ENCODE results near the gene PRKG1.
"Not testable (repeated sequence)": the region's sequence is repeated elsewhere in the genome, so short reads cannot be mapped to it uniquely, and the experiment has no call there.

GRCh38 chr10:51272099-51272498 is 197.8 kb downstream of the PRKG1 start:
- TF ChIP-seq, protein P1, sequence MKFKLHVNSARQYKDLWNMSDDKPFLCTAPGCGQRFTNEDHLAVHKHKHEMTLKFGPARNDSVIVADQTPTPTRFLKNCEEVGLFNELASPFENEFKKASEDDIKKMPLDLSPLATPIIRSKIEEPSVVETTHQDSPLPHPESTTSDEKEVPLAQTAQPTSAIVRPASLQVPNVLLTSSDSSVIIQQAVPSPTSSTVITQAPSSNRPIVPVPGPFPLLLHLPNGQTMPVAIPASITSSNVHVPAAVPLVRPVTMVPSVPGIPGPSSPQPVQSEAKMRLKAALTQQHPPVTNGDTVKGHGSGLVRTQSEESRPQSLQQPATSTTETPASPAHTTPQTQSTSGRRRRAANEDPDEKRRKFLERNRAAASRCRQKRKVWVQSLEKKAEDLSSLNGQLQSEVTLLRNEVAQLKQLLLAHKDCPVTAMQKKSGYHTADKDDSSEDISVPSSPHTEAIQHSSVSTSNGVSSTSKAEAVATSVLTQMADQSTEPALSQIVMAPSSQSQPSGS (IDR thresholded peaks at IDR 0.05; ENCODE audit: low read length) = not testable (repeated sequence)
- TF ChIP-seq CTCF (IDR thresholded peaks at IDR 0.05; ENCODE audit: control extremely low read depth in 1 of 3, insufficient read depth in 1 of 3, low read depth in 1 of 3, low read length in 3 of 3); POLR2AphosphoS5 (IDR thresholded peaks at IDR 0.05; ENCODE audit: low read depth, low read length); CHD2 (IDR thresholded peaks at IDR 0.05; ENCODE audit: low read length); SP1 (IDR thresholded peaks at IDR 0.05; ENCODE audit: low read depth, low read length); JUND (IDR thresholded peaks at IDR 0.05; ENCODE audit: low read length); ASH2L (IDR thresholded peaks at IDR 0.05; ENCODE audit: low read length); POLR2A (IDR thresholded peaks at IDR 0.05; ENCODE audit: control extremely low read depth in 1 of 2, low read depth in 2 of 2, low read length in 2 of 2); RAD21 (IDR thresholded peaks at IDR 0.05 in 1 of 2, conservative IDR thresholded peaks at IDR 0.05 in 1 of 2; ENCODE audit: low read depth in 2 of 2, low read length in 2 of 2); YY1 (IDR thresholded peaks at IDR 0.05; ENCODE audit: low read depth, low read length); NRF1 (IDR thresholded peaks at IDR 0.05; ENCODE audit: low read depth, low read length); GTF2F1 (IDR thresholded peaks at IDR 0.05; ENCODE audit: borderline replicate concordance, low read depth, low read length); ATF3 (IDR thresholded peaks at IDR 0.05; ENCODE audit: insufficient read depth, low read depth, low read length): not testable (repeated sequence)
- TF ChIP-seq, protein P2, sequence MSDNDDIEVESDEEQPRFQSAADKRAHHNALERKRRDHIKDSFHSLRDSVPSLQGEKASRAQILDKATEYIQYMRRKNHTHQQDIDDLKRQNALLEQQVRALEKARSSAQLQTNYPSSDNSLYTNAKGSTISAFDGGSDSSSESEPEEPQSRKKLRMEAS (IDR thresholded peaks at IDR 0.05) = not testable (repeated sequence)

Data from H1 (cell line).